WTC11 (cell line): Measurements from ENCODE around the gene OLIG1. TPM values are rescaled to one million over a fixed set of nuclear protein-coding genes. Genes with fewer than 3 reads are reported as not detected.

Source experiments
- ATAC-seq: fragments of 200-7000 bp; cut with Tn5 transposase; 2 replicates; pipeline ENCODE4 v1.10.0; 2021; ENCODE audit warnings: mild to moderate bottlenecking, moderate library complexity
- CTCF ChIA-PET: fragments of 300-600 bp; sonication (Branson Sonifier 250); formaldehyde crosslinking; loops from one replicate; lab custom pipeline; 2021; ENCODE audit warnings: antibody characterized with exemption; lab: Charles Lee
- POLR2A ChIA-PET: fragments of 350-600 bp; sonication (Branson Sonifier 250); formaldehyde crosslinking; loops from one replicate; lab custom pipeline; 2021; ENCODE audit warnings: antibody characterized with exemption; lab: Charles Lee
- DNase-seq: peaks from one replicate; pipeline ENCODE4 v3.0.0; 2021; ENCODE audit warnings: low spot score
- H3K27ac Mint-ChIP-seq: 2 replicates; pipeline ENCODE4 v1.8.0; 2021; ENCODE audit warnings: mixed read lengths
- H3K27me3 Mint-ChIP-seq: 2 replicates; pipeline ENCODE4 v1.8.0; 2021; ENCODE audit warnings: low read depth, mild to moderate bottlenecking, moderate library complexity, mixed read lengths
- H3K36me3 Mint-ChIP-seq: 2 replicates; pipeline ENCODE4 v1.8.0; 2021; ENCODE audit warnings: mixed read lengths
- H3K4me1 Mint-ChIP-seq: 2 replicates; pipeline ENCODE4 v1.8.0; 2022; ENCODE audit warnings: mixed read lengths
- H3K4me3 Mint-ChIP-seq: 2 replicates; pipeline ENCODE4 v1.8.0; 2021; ENCODE audit warnings: mild to moderate bottlenecking, moderate library complexity, mixed read lengths
- H3K9me3 Mint-ChIP-seq: 2 replicates; pipeline ENCODE4 v1.8.0; 2021; ENCODE audit warnings: mixed read lengths
- AFF4 ChIP-seq: sonication (generic); formaldehyde crosslinking; IDR thresholded peaks from 2 replicates; pipeline ENCODE4 v1.8.1; 2023; ENCODE audit warnings: mild to moderate bottlenecking, missing genetic modification reagents, borderline replicate concordance
- ATF3 ChIP-seq: sonication (generic); formaldehyde crosslinking; conservative IDR thresholded peaks from 2 replicates; pipeline ENCODE4 v1.8.1; 2022; ENCODE audit warnings: mild to moderate bottlenecking, missing genetic modification reagents
- E2F1 ChIP-seq: sonication (generic); formaldehyde crosslinking; IDR thresholded peaks from 2 replicates; pipeline ENCODE4 v1.8.0; 2022; ENCODE audit warnings: mild to moderate bottlenecking, missing genetic modification reagents
- FOXJ3 ChIP-seq: sonication (generic); formaldehyde crosslinking; IDR thresholded peaks from 2 replicates; pipeline ENCODE4 v1.9.0; 2021; ENCODE audit warnings: missing genetic modification reagents, mild to moderate bottlenecking, borderline replicate concordance
- GABPB1 ChIP-seq: sonication (generic); formaldehyde crosslinking; IDR thresholded peaks from 2 replicates; pipeline ENCODE4 v1.8.1; 2023; ENCODE audit warnings: mild to moderate bottlenecking, missing genetic modification reagents
- GTF2I ChIP-seq: fragments of 250-450 bp; sonication (Bioruptor Pico); conservative IDR thresholded peaks from 2 replicates; pipeline ENCODE4 v1.4.0; 2021; ENCODE audit warnings: mild to moderate bottlenecking
- HMGXB4 ChIP-seq: sonication (generic); formaldehyde crosslinking; IDR thresholded peaks from 2 replicates; pipeline ENCODE4 v1.8.1; 2023; ENCODE audit warnings: mild to moderate bottlenecking, moderate library complexity, missing genetic modification reagents
- IRF1 ChIP-seq: sonication (generic); formaldehyde crosslinking; IDR thresholded peaks from 2 replicates; pipeline ENCODE4 v1.8.0; 2023; ENCODE audit warnings: missing genetic modification reagents
- KAT7 ChIP-seq: sonication (generic); formaldehyde crosslinking; IDR thresholded peaks from 2 replicates; pipeline ENCODE4 v1.8.1; 2023; ENCODE audit warnings: missing genetic modification reagents, mild to moderate bottlenecking, borderline replicate concordance
- MAX ChIP-seq: sonication (generic); formaldehyde crosslinking; IDR thresholded peaks from 2 replicates; pipeline ENCODE4 v1.8.0; 2022; ENCODE audit warnings: mild to moderate bottlenecking, missing genetic modification reagents
- OVOL2 ChIP-seq: fragments of 250-450 bp; sonication (Bioruptor Pico); IDR thresholded peaks from 2 replicates; pipeline ENCODE4 v1.9.0; 2021; ENCODE audit warnings: mild to moderate bottlenecking, borderline replicate concordance
- PRDM15 ChIP-seq: sonication (generic); formaldehyde crosslinking; IDR thresholded peaks from 2 replicates; pipeline ENCODE4 v1.8.0; 2022; ENCODE audit warnings: missing genetic modification reagents
- SMAD3 ChIP-seq: sonication (generic); formaldehyde crosslinking; IDR thresholded peaks from 2 replicates; pipeline ENCODE4 v1.8.0; 2022; ENCODE audit warnings: missing genetic modification reagents, mild to moderate bottlenecking, borderline replicate concordance
- SOX15 ChIP-seq: fragments of 250-450 bp; sonication (Bioruptor Pico); IDR thresholded peaks from 2 replicates; pipeline ENCODE4 v1.9.0; 2021; ENCODE audit warnings: mild to moderate bottlenecking
- TCF7 ChIP-seq: sonication (generic); formaldehyde crosslinking; IDR thresholded peaks from 2 replicates; pipeline ENCODE4 v1.8.0; 2022; ENCODE audit warnings: mild to moderate bottlenecking, low read depth, missing genetic modification reagents, moderate library complexity
- ZMAT4 ChIP-seq: fragments of 250-450 bp; sonication (Bioruptor Pico); IDR thresholded peaks from 2 replicates; pipeline ENCODE4 v1.9.0; 2021; ENCODE audit warnings: mild to moderate bottlenecking
- ZNF232 ChIP-seq: sonication (generic); formaldehyde crosslinking; IDR thresholded peaks from 2 replicates; pipeline ENCODE4 v1.8.0; 2022; ENCODE audit warnings: mild to moderate bottlenecking, missing genetic modification reagents
- total RNA-seq: library from RNA; stranded (reverse); gene quantifications from 3 replicates; pipeline ENCODE4 v1.2.3, GENCODE V29; 2021

The OLIG1 gene
- total RNA-seq, 1 experiment from 2014 or later: 2.1 TPM

- Mint-ChIP-seq H3K9me3 (no peaks in the 10 kb centered on the region), H3K36me3 (no peaks in the 10 kb centered on the region), H3K4me1 (peaks cover 6% of the 10 kb centered on the region), H3K27me3 (peaks cover 46% of the 10 kb centered on the region), H3K4me3 (no peak overlapping the region), H3K27ac (no peak overlapping the region)
- DNase-seq: no peak
- ATAC-seq: no peak
- no peak for TF ChIP-seq HMGXB4
- TF ChIP-seq IRF1 (CRISPR knock-in tag): no peak
- TF ChIP-seq FOXJ3 (CRISPR knock-in tag): no peak
- no peak for TF ChIP-seq KAT7 (CRISPR knock-in tag)
- TF ChIP-seq SOX15 (CRISPR knock-in tag): no peak
- no peak for TF ChIP-seq AFF4 (CRISPR knock-in tag)
- TF ChIP-seq E2F1 (CRISPR knock-in tag): no peak
- no peak for TF ChIP-seq ZMAT4 (CRISPR knock-in tag)
- TF ChIP-seq SMAD3 (CRISPR knock-in tag): no peak
- TF ChIP-seq OVOL2 (CRISPR knock-in tag): no peak
- no peak for TF ChIP-seq GTF2I
- TF ChIP-seq ATF3 (CRISPR knock-in tag): no peak
- no peak for TF ChIP-seq ZNF232 (CRISPR knock-in tag)
- no peak for TF ChIP-seq TCF7 (CRISPR knock-in tag)
- TF ChIP-seq MAX (CRISPR knock-in tag): no peak
- TF ChIP-seq GABPB1 (CRISPR knock-in tag): no peak
- no peak for TF ChIP-seq PRDM15 (CRISPR knock-in tag)
- POLR2A ChIA-PET: no interaction called here
- CTCF ChIA-PET: no interaction called here
Measured at GRCh38 chr21:33059380-33059841, 10.5 kb upstream of the OLIG1 start.
